H9 (cell line): ENCODE data around the gene SYDE1. TPM values are rescaled to one million over a fixed set of nuclear protein-coding genes. Genes with fewer than 3 reads are reported as not detected.

Experiments
- DNase-seq: peaks from one replicate; pipeline ENCODE4 v3.0.0-alpha.2; 2017
- H2AFZ ChIP-seq: one replicate; pipeline ENCODE4 v1.6.1; 2013; ENCODE audit warnings: mild to moderate bottlenecking, low read length, control low read depth, moderate library complexity
- H2AK5ac ChIP-seq: 2 replicates; pipeline ENCODE4 v1.6.1; 2013; ENCODE audit warnings: low read length, control low read depth, mixed read lengths; ENCODE audit not compliant: insufficient read length
- H2BK120ac ChIP-seq: one replicate; pipeline ENCODE4 v1.6.1; 2013; ENCODE audit warnings: low read depth, mild to moderate bottlenecking, low read length, control low read depth, inconsistent platforms; ENCODE audit not compliant: poor library complexity, severe bottlenecking
- H2BK12ac ChIP-seq: 2 replicates; pipeline ENCODE4 v1.6.1; 2013; ENCODE audit warnings: low read length, control low read depth, mixed read lengths, low read depth; ENCODE audit not compliant: insufficient read length
- H2BK15ac ChIP-seq: 2 replicates; pipeline ENCODE4 v1.6.1; 2013; ENCODE audit warnings: low read depth, low read length, control low read depth
- H2BK20ac ChIP-seq: one replicate; pipeline ENCODE4 v1.6.1; 2013; ENCODE audit warnings: low read depth, mild to moderate bottlenecking, low read length, control low read depth, inconsistent platforms; ENCODE audit not compliant: poor library complexity, severe bottlenecking
- H2BK5ac ChIP-seq: 2 replicates; pipeline ENCODE4 v1.6.1; 2013; ENCODE audit warnings: low read length, control low read depth, mixed read lengths; ENCODE audit not compliant: insufficient read length
- H3K14ac ChIP-seq: 2 replicates; pipeline ENCODE4 v1.6.1; 2013; ENCODE audit warnings: low read length, control low read depth; ENCODE audit not compliant: insufficient read depth
- H3K18ac ChIP-seq: 2 replicates; pipeline ENCODE4 v1.6.1; 2013; ENCODE audit warnings: low read depth, mild to moderate bottlenecking, mixed read lengths, low read length, control low read depth; ENCODE audit not compliant: insufficient read length
- H3K23ac ChIP-seq: 2 replicates; pipeline ENCODE4 v1.6.1; 2013; ENCODE audit warnings: low read length, control low read depth, mixed read lengths, low read depth; ENCODE audit not compliant: insufficient read length
- H3K23me2 ChIP-seq: 2 replicates; pipeline ENCODE4 v1.6.1; 2013; ENCODE audit warnings: low read depth, mild to moderate bottlenecking, mixed read lengths, low read length, control low read depth; ENCODE audit not compliant: insufficient read length, poor library complexity, severe bottlenecking
- H3K27ac ChIP-seq: 2 replicates; pipeline ENCODE4 v1.5.1; 2013; ENCODE audit warnings: low read length, control low read depth, mixed read lengths, low read depth; ENCODE audit not compliant: insufficient read length
- H3K27me3 ChIP-seq: 2 replicates; pipeline ENCODE4 v1.6.1; 2013; ENCODE audit warnings: low read length, control low read depth, inconsistent platforms; ENCODE audit not compliant: insufficient read depth
- H3K4ac ChIP-seq: 2 replicates; pipeline ENCODE4 v1.6.1; 2013; ENCODE audit warnings: low read depth, mild to moderate bottlenecking, control low read depth, inconsistent platforms, low read length, moderate library complexity
- H3K4me1 ChIP-seq: 2 replicates; pipeline ENCODE4 v1.6.1; 2013; ENCODE audit warnings: low read length, control low read depth, inconsistent platforms; ENCODE audit not compliant: insufficient read depth
- H3K4me2 ChIP-seq: 2 replicates; pipeline ENCODE4 v1.6.1; 2013; ENCODE audit warnings: low read length, control low read depth, mixed read lengths; ENCODE audit not compliant: insufficient read length, insufficient read depth
- H3K56ac ChIP-seq: 2 replicates; pipeline ENCODE4 v1.6.1; 2013; ENCODE audit warnings: low read depth, mild to moderate bottlenecking, mixed read lengths, low read length, control low read depth; ENCODE audit not compliant: insufficient read length
- H3K79me1 ChIP-seq: 2 replicates; pipeline ENCODE4 v1.6.1; 2013; ENCODE audit warnings: low read depth, mild to moderate bottlenecking, moderate library complexity, low read length, control low read depth, inconsistent platforms; ENCODE audit not compliant: insufficient read depth, poor library complexity, severe bottlenecking
- H3K79me2 ChIP-seq: 2 replicates; pipeline ENCODE4 v1.6.1; 2013; ENCODE audit warnings: low read length, control low read depth, inconsistent platforms; ENCODE audit not compliant: insufficient read depth
- H3K9ac ChIP-seq: 2 replicates; pipeline ENCODE4 v1.6.1; 2013; ENCODE audit warnings: low read length, control low read depth, mixed read lengths; ENCODE audit not compliant: insufficient read length; ENCODE audit errors: extremely low read depth
- H3K9me3 ChIP-seq: one replicate; pipeline ENCODE4 v1.6.1; 2013; ENCODE audit warnings: low read depth, low read length, inconsistent platforms; ENCODE audit not compliant: control insufficient read depth
- H3T11ph ChIP-seq: one replicate; pipeline ENCODE4 v1.6.1; 2013; ENCODE audit warnings: mild to moderate bottlenecking, low read length, control low read depth, inconsistent platforms
- H4K20me1 ChIP-seq: one replicate; pipeline ENCODE4 v1.6.1; 2013; ENCODE audit not compliant: control insufficient read depth, insufficient read length, insufficient read depth
- H4K5ac ChIP-seq: 2 replicates; pipeline ENCODE4 v1.6.1; 2013; ENCODE audit warnings: low read depth, mild to moderate bottlenecking, mixed read lengths, low read length, control low read depth; ENCODE audit not compliant: insufficient read length
- H4K8ac ChIP-seq: replicated peaks from 2 replicates; pipeline ENCODE4 v1.6.1; 2013; ENCODE audit warnings: low read length, control low read depth, mixed read lengths, low read depth; ENCODE audit not compliant: insufficient read length
- H4K91ac ChIP-seq: 2 replicates; pipeline ENCODE4 v1.6.1; 2013; ENCODE audit warnings: low read depth, mild to moderate bottlenecking, moderate library complexity, mixed read lengths, low read length, control low read depth; ENCODE audit not compliant: insufficient read length
- H3K27ac Mint-ChIP-seq, 3 experiments: 2 replicates in 2 of 3; 3 replicates in 1 of 3; pipeline ENCODE4 v1.8.0; 2020 to 2021; ENCODE audit warnings: mixed read lengths in 3 of 3, mild to moderate bottlenecking in 1 of 3, moderate library complexity in 1 of 3
- H3K27me3 Mint-ChIP-seq: 2 replicates; pipeline ENCODE4 v1.8.0; 2021; ENCODE audit warnings: low read depth, mild to moderate bottlenecking, moderate library complexity, mixed read lengths
- H3K36me3 Mint-ChIP-seq, 3 experiments: 2 replicates in 2 of 3; 3 replicates in 1 of 3; pipeline ENCODE4 v1.8.0; 2020 to 2021; ENCODE audit warnings: low read depth in 3 of 3, mixed read lengths in 3 of 3; ENCODE audit not compliant: insufficient read depth in 1 of 3
- H3K4me1 Mint-ChIP-seq, 2 experiments: 2 replicates each; pipeline ENCODE4 v1.8.0; 2020; ENCODE audit warnings: mixed read lengths in 2 of 2
- H3K4me3 Mint-ChIP-seq, 2 experiments: 2 replicates in 1 of 2; 3 replicates in 1 of 2; pipeline ENCODE4 v1.8.0; 2020 to 2021; ENCODE audit warnings: mild to moderate bottlenecking in 2 of 2, mixed read lengths in 2 of 2, moderate library complexity in 1 of 2
- H3K9me3 Mint-ChIP-seq, 2 experiments: 2 replicates in 1 of 2; 3 replicates in 1 of 2; pipeline ENCODE4 v1.8.0; 2020; ENCODE audit warnings: mild to moderate bottlenecking in 2 of 2, mixed read lengths in 2 of 2, moderate library complexity in 1 of 2
- CTCF ChIP-seq: fragments of 200-600 bp; sonication (generic); conservative IDR thresholded peaks from 3 replicates; pipeline ENCODE4 v1.8.0; 2021; ENCODE audit warnings: antibody characterized with exemption, mild to moderate bottlenecking
- WGBS: extraction: QIAGEN DNeasy Blood & Tissue Kit; methylation state at CpG from one replicate; pipeline ENCODE4 v1.1.7; 2013; ENCODE audit warnings: missing lambda C conversion rate, low lambda C conversion rate, mixed read lengths; ENCODE audit not compliant: insufficient read length; ENCODE audit errors: extremely low coverage; 5-methylcytosine and 5-hydroxymethylcytosine counted together
- total RNA-seq: library from RNA; stranded (reverse); gene quantifications from 2 replicates; pipeline ENCODE4 v1.2.1, GENCODE V29; 2021

The SYDE1 gene
- total RNA-seq, 1 experiment from 2014 or later = 21.4 TPM

- Histone ChIP-seq H3K23me2 (peaks cover under 1% of the 10 kb centered on the region), H3K14ac (no peak overlapping the region), H2BK20ac (no peak overlapping the region), H2BK5ac (no peak overlapping the region), H2BK120ac (no peak overlapping the region), H3K27me3 (no peaks in the 10 kb centered on the region), H3K18ac (no peak overlapping the region), H3K9me3 (no peaks in the 10 kb centered on the region), H2BK12ac (no peak overlapping the region), H3K79me2 (no peaks in the 10 kb centered on the region), H4K91ac (no peak overlapping the region), H3K23ac (no peak overlapping the region), H3K4ac (no peak overlapping the region), H3K56ac (no peak overlapping the region), H2AK5ac (no peak overlapping the region), H4K5ac (no peak overlapping the region), H4K8ac (no peak overlapping the region), H3K4me1 (no peaks in the 10 kb centered on the region), H4K20me1 (no peaks in the 10 kb centered on the region), H3K9ac (no peak overlapping the region), H3K4me2 (no peak overlapping the region), H2BK15ac (no peak overlapping the region), H3T11ph (no peak overlapping the region), H3K27ac (no peak overlapping the region), H2AFZ (no peak overlapping the region), H3K79me1 (no peaks in the 10 kb centered on the region)
- peaks cover 4 to 7% of the 10 kb centered on the region in 2 experiments for H3K4me1 Mint-ChIP-seq
- H3K36me3 Mint-ChIP-seq = no peaks in the 10 kb centered on the region
- DNase-seq = no peak
- no peak overlapping the region for H3K4me3 Mint-ChIP-seq
- no peak for TF ChIP-seq CTCF
- WGBS = no CpG with 5 or more reads among the region's 16 CpGs
- no peaks in the 10 kb centered on the region; a peak in 2 of 5 replicates for H3K9me3 Mint-ChIP-seq
- H3K27ac Mint-ChIP-seq = peak overlapping the region in 2 of 3 experiments; percentile 39 to 49; a peak in 2 of 7 replicates
- H3K27me3 Mint-ChIP-seq = peaks cover 3% of the 10 kb centered on the region
These were observed 22.8 kb downstream of the SYDE1 start for GRCh38 chr19:15129856-15130585.
